Measurements from ENCODE around the gene MERTK. TPM values are rescaled to one million over a fixed set of nuclear protein-coding genes. Genes with fewer than 3 reads are reported as not detected.

Gene MERTK
- total and polyA plus RNA-seq, 2 of the 13 experiments (the other 11 are each of a cell fraction or from before 2014, with no cell fraction given): 37.3 to 44.7 TPM

DNA sequence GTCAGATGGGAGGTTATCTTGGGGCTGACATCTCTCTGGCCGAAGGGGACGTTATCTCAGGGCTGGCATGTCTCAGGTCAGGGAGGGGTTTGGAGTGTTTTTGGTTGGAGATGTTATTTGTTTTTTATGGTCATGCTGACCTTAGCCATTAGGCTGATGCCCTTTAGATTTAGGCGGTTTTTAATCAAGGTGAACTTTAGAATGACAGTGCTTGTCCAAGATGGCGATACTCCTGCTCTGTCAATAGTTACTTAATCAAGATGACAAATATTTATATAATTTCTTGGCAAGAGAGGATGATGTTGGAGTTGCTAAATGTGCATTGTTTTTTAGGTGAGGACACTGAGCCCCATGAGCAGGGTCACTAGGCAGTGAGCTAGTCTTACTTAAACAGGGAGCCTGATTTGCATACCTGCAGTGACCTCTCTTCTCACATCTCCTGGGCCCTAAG lies 34.5 kb downstream of the MERTK start (continued):
- TF ChIP-seq TRIM22 (IDR thresholded peaks at IDR 0.05): no peak
- 0 out of 2 replicates have a peak, but pooled peaks have one; percentile 6 for TF ChIP-seq FOXA1 (IDR thresholded peaks at IDR 0.05)
- TF ChIP-seq FOXA1 (CRISPR knock-in tag; IDR thresholded peaks at IDR 0.05): no peak
- TF ChIP-seq TAF1 (CRISPR knock-in tag; IDR thresholded peaks at IDR 0.05): no peak
- no peak for TF ChIP-seq ZNF3 (CRISPR knock-in tag; IDR thresholded peaks at IDR 0.05)
- no peak for TF ChIP-seq GATA4 (IDR thresholded peaks at IDR 0.05; ENCODE audit: borderline replicate concordance, low read depth)
- TF ChIP-seq SP140L (CRISPR knock-in tag; IDR thresholded peaks at IDR 0.05; ENCODE audit: borderline replicate concordance): no peak
- TF ChIP-seq PCBP2 (optimal IDR thresholded peaks at IDR 0.05; ENCODE audit: low read depth, low read length, poor library complexity, severe bottlenecking): no peak
- TF ChIP-seq RFX3 (CRISPR knock-in tag; IDR thresholded peaks at IDR 0.05): no peak
- TF ChIP-seq, protein P1, sequence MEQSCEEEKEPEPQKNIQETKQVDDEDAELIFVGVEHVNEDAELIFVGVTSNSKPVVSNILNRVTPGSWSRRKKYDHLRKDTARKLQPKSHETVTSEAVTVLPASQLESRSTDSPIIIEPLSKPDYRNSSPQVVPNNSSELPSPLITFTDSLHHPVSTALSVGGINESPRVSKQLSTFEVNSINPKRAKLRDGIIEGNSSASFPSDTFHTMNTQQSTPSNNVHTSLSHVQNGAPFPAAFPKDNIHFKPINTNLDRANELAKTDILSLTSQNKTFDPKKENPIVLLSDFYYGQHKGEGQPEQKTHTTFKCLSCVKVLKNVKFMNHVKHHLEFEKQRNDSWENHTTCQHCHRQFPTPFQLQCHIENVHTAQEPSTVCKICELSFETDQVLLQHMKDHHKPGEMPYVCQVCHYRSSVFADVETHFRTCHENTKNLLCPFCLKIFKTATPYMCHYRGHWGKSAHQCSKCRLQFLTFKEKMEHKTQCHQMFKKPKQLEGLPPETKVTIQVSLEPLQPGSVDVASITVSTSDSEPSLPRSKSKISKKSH (CRISPR knock-in tag; IDR thresholded peaks at IDR 0.05; ENCODE audit: borderline replicate concordance): no peak
- TF ChIP-seq CBX5 (CRISPR knock-in tag; IDR thresholded peaks at IDR 0.05; ENCODE audit: borderline replicate concordance): no peak
- no peak for TF ChIP-seq ZNF709 (CRISPR knock-in tag; IDR thresholded peaks at IDR 0.05)
- TF ChIP-seq ZSCAN22 (CRISPR knock-in tag; IDR thresholded peaks at IDR 0.05): no peak
- TF ChIP-seq CREB3 (CRISPR knock-in tag; IDR thresholded peaks at IDR 0.05): no peak
- no peak for TF ChIP-seq KDM1A (CRISPR knock-in tag; IDR thresholded peaks at IDR 0.05)
- peak; percentile 28; the same call in 1 of the 2 replicates for TF ChIP-seq ZBTB7B (CRISPR knock-in tag; IDR thresholded peaks at IDR 0.05)
- TF ChIP-seq MED1 (CRISPR knock-in tag; IDR thresholded peaks at IDR 0.05): peak; percentile 36; the same call in 1 of the 2 replicates
- TF ChIP-seq FLYWCH1 (CRISPR knock-in tag; IDR thresholded peaks at IDR 0.05): no peak
- TF ChIP-seq RFXAP (CRISPR knock-in tag; IDR thresholded peaks at IDR 0.05; ENCODE audit: borderline replicate concordance): no peak
- no peak for TF ChIP-seq SNAI1 (CRISPR knock-in tag; IDR thresholded peaks at IDR 0.05; ENCODE audit: borderline replicate concordance)
- TF ChIP-seq ZNF280D (CRISPR knock-in tag; IDR thresholded peaks at IDR 0.05): no peak
- TF ChIP-seq ZNF451 (CRISPR knock-in tag; IDR thresholded peaks at IDR 0.05): no peak
- TF ChIP-seq SMYD3 (CRISPR knock-in tag; IDR thresholded peaks at IDR 0.05): no peak
- TF ChIP-seq SMC3 (IDR thresholded peaks at IDR 0.05; ENCODE audit: low read length): no peak
- TF ChIP-seq ZNF383 (CRISPR knock-in tag; IDR thresholded peaks at IDR 0.05; ENCODE audit: borderline replicate concordance): no peak
- no peak; the same call in 1 of the 2 replicates for TF ChIP-seq TBX3 (IDR thresholded peaks at IDR 0.05; ENCODE audit: borderline replicate concordance)
- no peak for TF ChIP-seq GABPA (IDR thresholded peaks at IDR 0.05; ENCODE audit: low read depth, low read length)
- no peak for TF ChIP-seq GABPA (CRISPR knock-in tag; IDR thresholded peaks at IDR 0.05; ENCODE audit: low read depth)
